ENCODE measurements around the gene PRICKLE2. TPM values are rescaled to one million over a fixed set of nuclear protein-coding genes. Genes with fewer than 3 reads are reported as not detected.

PRICKLE2 gene
- total RNA-seq, 1 experiment from 2014 or later: not detected

- Histone ChIP-seq H3K4me3 (ENCODE audit: low read depth, low read length, poor library complexity, severe bottlenecking) (no peak overlapping the region), H3K27ac (ENCODE audit: low read depth, low read length, poor library complexity, severe bottlenecking) (no peak overlapping the region), H3K4me1 (ENCODE audit: insufficient read depth, low read length, poor library complexity, severe bottlenecking) (peaks cover 2% of the 10 kb centered on the region), H3K9me3 (ENCODE audit: low read depth, low read length, poor library complexity, severe bottlenecking) (no peaks in the 10 kb centered on the region), H3K36me3 (ENCODE audit: insufficient read depth, low read length, poor library complexity, severe bottlenecking) (no peaks in the 10 kb centered on the region), H3K27me3 (replicated peaks; ENCODE audit: insufficient read depth, low read depth, low read length, poor library complexity) (no peaks in the 10 kb centered on the region)
- ChIA-PET POLR2A (ENCODE audit: low non-redundant PET) (no interaction called here), CTCF (no interaction called here)
- intact Hi-C loops (cut with micrococcal nuclease; ENCODE audit: unreplicated experiment): no loop called here
- no TSS peak for BruUV-seq (replicated peaks)
- TF ChIP-seq CTCF (conservative IDR thresholded peaks at IDR 0.05; ENCODE audit: low read depth, low read length) (no peak), EZH2 (IDR thresholded peaks at IDR 0.05; ENCODE audit: borderline replicate concordance, low read depth, low read length, poor library complexity, severe bottlenecking) (no peak)
- no peak for DNase-seq (ENCODE audit: low spot score)
These were observed 144.0 kb downstream of the PRICKLE2 start for GRCh38 chr3:64081235-64081630.

GRCh38 chr3:64080616-64081234 is 144.5 kb downstream of the PRICKLE2 start:
- no peak overlapping the region for H3K4me3 ChIP-seq (ENCODE audit: low read depth, low read length, poor library complexity, severe bottlenecking)
- no peak for TF ChIP-seq EZH2 (IDR thresholded peaks at IDR 0.05; ENCODE audit: borderline replicate concordance, low read depth, low read length, poor library complexity, severe bottlenecking)
- TF ChIP-seq CTCF (conservative IDR thresholded peaks at IDR 0.05; ENCODE audit: low read depth, low read length): no peak
- no peaks in the 10 kb centered on the region for H3K36me3 ChIP-seq (ENCODE audit: insufficient read depth, low read length, poor library complexity, severe bottlenecking)
- ChIA-PET POLR2A (ENCODE audit: low non-redundant PET) (no interaction called here), CTCF (no interaction called here)
- no peaks in the 10 kb centered on the region for H3K27me3 ChIP-seq (replicated peaks; ENCODE audit: insufficient read depth, low read depth, low read length, poor library complexity)
- H3K9me3 ChIP-seq (ENCODE audit: low read depth, low read length, poor library complexity, severe bottlenecking): no peaks in the 10 kb centered on the region
- intact Hi-C loops (cut with micrococcal nuclease; ENCODE audit: unreplicated experiment): no loop called here
- no TSS peak for BruUV-seq (replicated peaks)
- no peak for DNase-seq (ENCODE audit: low spot score)
- H3K4me1 ChIP-seq (ENCODE audit: insufficient read depth, low read length, poor library complexity, severe bottlenecking): no peaks in the 10 kb centered on the region
- H3K27ac ChIP-seq (ENCODE audit: low read depth, low read length, poor library complexity, severe bottlenecking): no peak overlapping the region

DNA sequence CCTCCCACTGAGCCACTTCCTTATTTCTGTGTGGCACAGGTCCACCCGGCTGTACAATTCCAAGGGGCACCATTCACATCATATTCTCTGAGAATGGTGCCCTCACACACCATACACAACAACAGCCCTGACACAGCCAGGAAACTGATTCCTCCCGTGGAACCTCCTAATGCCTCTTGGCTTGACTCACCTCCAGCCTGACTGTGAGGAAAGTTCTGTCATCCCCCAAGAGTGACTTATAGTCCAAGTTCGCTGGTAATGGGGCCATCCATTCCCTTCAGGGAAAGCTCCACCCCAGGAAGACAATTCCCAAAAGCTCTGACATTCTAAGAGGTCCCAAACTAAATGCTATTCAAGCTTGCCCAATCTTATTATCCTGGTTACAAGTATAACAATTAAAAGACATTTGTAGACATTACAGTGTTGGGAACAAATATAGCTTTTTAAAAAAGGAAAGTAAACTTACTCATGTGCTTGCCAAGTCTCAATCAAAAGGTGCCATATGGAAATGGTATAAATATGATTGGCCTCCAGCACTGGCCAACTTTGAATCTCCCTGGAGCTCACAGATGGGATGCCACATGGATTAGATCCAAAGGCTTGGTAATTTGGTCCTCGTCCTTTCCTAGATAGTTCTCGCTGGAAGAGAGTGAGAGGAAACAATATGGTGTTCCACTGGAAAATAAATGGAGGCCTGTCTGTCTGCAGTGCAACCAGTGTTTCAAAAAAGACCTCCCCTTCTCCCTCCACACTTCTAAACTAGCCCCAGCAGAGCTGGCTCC is 145.7 kb downstream of the PRICKLE2 start:
- no peaks in the 10 kb centered on the region for H3K9me3 ChIP-seq (ENCODE audit: low read depth, low read length, poor library complexity, severe bottlenecking)
- POLR2A ChIA-PET (ENCODE audit: low non-redundant PET): no interaction called here
- no TSS peak for BruUV-seq (replicated peaks)
- no peak for DNase-seq (ENCODE audit: low spot score)
- no peaks in the 10 kb centered on the region for H3K27me3 ChIP-seq (replicated peaks; ENCODE audit: insufficient read depth, low read depth, low read length, poor library complexity)
- H3K4me1 ChIP-seq (ENCODE audit: insufficient read depth, low read length, poor library complexity, severe bottlenecking): no peaks in the 10 kb centered on the region
- TF ChIP-seq EZH2 (IDR thresholded peaks at IDR 0.05; ENCODE audit: borderline replicate concordance, low read depth, low read length, poor library complexity, severe bottlenecking) (no peak), CTCF (conservative IDR thresholded peaks at IDR 0.05; ENCODE audit: low read depth, low read length) (no peak)
- CTCF ChIA-PET: no interaction called here
- H3K27ac ChIP-seq (ENCODE audit: low read depth, low read length, poor library complexity, severe bottlenecking): no peak overlapping the region
- no peaks in the 10 kb centered on the region for H3K36me3 ChIP-seq (ENCODE audit: insufficient read depth, low read length, poor library complexity, severe bottlenecking)
- H3K4me3 ChIP-seq (ENCODE audit: low read depth, low read length, poor library complexity, severe bottlenecking): no peak overlapping the region
- intact Hi-C loops (cut with micrococcal nuclease; ENCODE audit: unreplicated experiment): no loop called here

All from A673 (cell line).